ENCODE results near the gene ZNF605. TPM values are rescaled to one million over a fixed set of nuclear protein-coding genes. Genes with fewer than 3 reads are reported as not detected.
"Not testable (repeated sequence)": the region's sequence is repeated elsewhere in the genome, so short reads cannot be mapped to it uniquely, and the experiment has no call there.

ZNF605 gene
- total RNA-seq, 4 donors from 2014 or later = 4.9 to 18.3 (median 6.3) TPM

GRCh38 chr12:132921685-132922084, 34.4 kb downstream of the ZNF605 start:
- H3K9me3 ChIP-seq = peaks cover 87% of the 10 kb centered on the region
- 70% methylated on average over 9 of the region's 9 CpGs for WGBS
- no peaks in the 10 kb centered on the region for H3K27me3 ChIP-seq
- no peaks in the 10 kb centered on the region for H3K4me1 ChIP-seq
- H3K27ac ChIP-seq = no peak overlapping the region
- no peak for TF ChIP-seq POLR2A (IDR thresholded peaks at IDR 0.05)
- no peak for TF ChIP-seq POLR2AphosphoS5 (IDR thresholded peaks at IDR 0.05)
- no peak for TF ChIP-seq CTCF (IDR thresholded peaks at IDR 0.05)
- TF ChIP-seq EP300 (IDR thresholded peaks at IDR 0.05) = no peak
- no peak overlapping the region for H3K4me3 ChIP-seq
- DNase-seq (ENCODE audit: low spot score in 2 of 2) = no peak
- H3K36me3 ChIP-seq = peaks cover 13% of the 10 kb centered on the region

- Histone ChIP-seq H3K4me3 (no peak overlapping the region), H3K27ac (no peak overlapping the region), H3K36me3 (no peaks in the 10 kb centered on the region), H3K9me3 (peaks cover 74% of the 10 kb centered on the region), H3K4me1 (no peaks in the 10 kb centered on the region), H3K27me3 (no peaks in the 10 kb centered on the region)
- WGBS = 99% methylated on average over 5 of the region's 6 CpGs
- no peak for DNase-seq (ENCODE audit: low spot score in 2 of 2)
- TF ChIP-seq POLR2AphosphoS5 (IDR thresholded peaks at IDR 0.05) = no peak
- no peak for TF ChIP-seq EP300 (IDR thresholded peaks at IDR 0.05)
- no peak for TF ChIP-seq POLR2A (IDR thresholded peaks at IDR 0.05)
- no peak for TF ChIP-seq CTCF (IDR thresholded peaks at IDR 0.05)
These were observed 37.4 kb downstream of the ZNF605 start for GRCh38 chr12:132918680-132919079.

- Histone ChIP-seq H3K9me3 (peaks cover 10% of the 10 kb centered on the region), H3K4me3 (peak overlapping the region; percentile 53), H3K27ac (peak overlapping the region; percentile 79), H3K36me3 (no peaks in the 10 kb centered on the region), H3K27me3 (no peaks in the 10 kb centered on the region), H3K4me1 (peaks cover 16% of the 10 kb centered on the region)
- TF ChIP-seq EP300 (IDR thresholded peaks at IDR 0.05) (no peak), CTCF (IDR thresholded peaks at IDR 0.05) (no peak), POLR2AphosphoS5 (IDR thresholded peaks at IDR 0.05) (no peak), POLR2A (IDR thresholded peaks at IDR 0.05) (no peak)
- no peak for DNase-seq (ENCODE audit: low spot score in 2 of 2)
- 2% methylated on average over 17 of the region's 22 CpGs for WGBS
These were observed 47.1 kb downstream of the ZNF605 start for GRCh38 chr12:132909030-132909368.

- peak overlapping the region; percentile 79 for H3K27ac ChIP-seq
- H3K9me3 ChIP-seq = peaks cover 9% of the 10 kb centered on the region
These were observed 47.7 kb downstream of the ZNF605 start for GRCh38 chr12:132908145-132909029.

GRCh38 chr12:132907789-132908144, 48.3 kb downstream of the ZNF605 start:
- not testable (repeated sequence) for H3K9me3 ChIP-seq; H3K27me3 ChIP-seq; DNase-seq (ENCODE audit: low spot score in 2 of 2); H3K36me3 ChIP-seq
- 3% methylated on average over 23 of the region's 23 CpGs for WGBS
- Histone ChIP-seq H3K27ac (peak overlapping the region; percentile 79), H3K4me3 (peak overlapping the region; percentile 53), H3K4me1 (peaks cover 16% of the 10 kb centered on the region)

More at GRCh38 chr12:132908145-132909029, 47.7 kb downstream of the ZNF605 start:
- no peaks in the 10 kb centered on the region for H3K27me3 ChIP-seq
- TF ChIP-seq EP300 (IDR thresholded peaks at IDR 0.05) = no peak
- peak in 2 of 3 donors; percentile 53 to 75 for TF ChIP-seq POLR2AphosphoS5 (IDR thresholded peaks at IDR 0.05)
- peaks cover 16% of the 10 kb centered on the region for H3K4me1 ChIP-seq
- WGBS = under 1% methylated on average over 28 of the region's 85 CpGs
- DNase-seq (ENCODE audit: low spot score in 2 of 2) = peak; percentile 97
- H3K36me3 ChIP-seq = no peaks in the 10 kb centered on the region
- H3K4me3 ChIP-seq = peak overlapping the region; percentile 53

GRCh38 chr12:132907216-132907615, 48.9 kb downstream of the ZNF605 start:
- Histone ChIP-seq H3K27ac (no peak overlapping the region), H3K4me1 (peaks cover 16% of the 10 kb centered on the region), H3K27me3 (no peaks in the 10 kb centered on the region), H3K4me3 (peak overlapping the region; percentile 53), H3K36me3 (no peaks in the 10 kb centered on the region), H3K9me3 (peaks cover 7% of the 10 kb centered on the region)
- 23% methylated on average over 16 of the region's 16 CpGs for WGBS
- TF ChIP-seq POLR2A (IDR thresholded peaks at IDR 0.05) (no peak), CTCF (IDR thresholded peaks at IDR 0.05) (no peak), EP300 (IDR thresholded peaks at IDR 0.05) (no peak), POLR2AphosphoS5 (IDR thresholded peaks at IDR 0.05) (no peak)
- no peak for DNase-seq (ENCODE audit: low spot score in 2 of 2)
